Right ventricle myocardium inferior (tissue), 1 donor: ENCODE results near the gene TRMT10C. TPM values are rescaled to one million over a fixed set of nuclear protein-coding genes. Genes with fewer than 3 reads are reported as not detected.
"Not testable (repeated sequence)": the region's sequence is repeated elsewhere in the genome, so short reads cannot be mapped to it uniquely, and the experiment has no call there.

Source experiments
- ATAC-seq: fragments of 200-7000 bp; cut with Tn5 transposase; one replicate; pipeline ENCODE4 v1.9.1; 2020; ENCODE audit warnings: mild to moderate bottlenecking, moderate library complexity
- DNase-seq: peaks from one replicate; pipeline ENCODE4 v3.0.0; 2021; ENCODE audit errors: missing footprints
- intact Hi-C: fragments of 100-400 bp; cut with DNase I; formaldehyde crosslinking; loops from one replicate; pipeline ENCODE4 v1.11.0; 2022
- long read RNA-seq: library from polyadenylated mRNA; unstranded; transcript quantifications from one replicate; pipeline ENCODE4 v2.0.0, GENCODE V29; 2021
- total RNA-seq: library from RNA; stranded (reverse); fragmentation: NEBNext Ultra II Directional; extraction: Animal tissue kit (Norgen Biotek cat#: 25700); gene quantifications from one replicate; pipeline ENCODE4 v1.2.1, GENCODE V29; 2021
- donor health status: DM: no; HTN: yes; CAD: no; lungs with severe emphysema.

Gene TRMT10C
- total RNA-seq = 29.1 TPM
- long read RNA-seq, transcript TRMT10C-201 (2 exons, 1,819 nt) = major isoform, 21 of 22 reads
- long read RNA-seq, partial matches to known transcripts = 0 of 22 reads
- long read RNA-seq, other reads (novel, unspliced or antisense) = 1 of 22 reads

DNA sequence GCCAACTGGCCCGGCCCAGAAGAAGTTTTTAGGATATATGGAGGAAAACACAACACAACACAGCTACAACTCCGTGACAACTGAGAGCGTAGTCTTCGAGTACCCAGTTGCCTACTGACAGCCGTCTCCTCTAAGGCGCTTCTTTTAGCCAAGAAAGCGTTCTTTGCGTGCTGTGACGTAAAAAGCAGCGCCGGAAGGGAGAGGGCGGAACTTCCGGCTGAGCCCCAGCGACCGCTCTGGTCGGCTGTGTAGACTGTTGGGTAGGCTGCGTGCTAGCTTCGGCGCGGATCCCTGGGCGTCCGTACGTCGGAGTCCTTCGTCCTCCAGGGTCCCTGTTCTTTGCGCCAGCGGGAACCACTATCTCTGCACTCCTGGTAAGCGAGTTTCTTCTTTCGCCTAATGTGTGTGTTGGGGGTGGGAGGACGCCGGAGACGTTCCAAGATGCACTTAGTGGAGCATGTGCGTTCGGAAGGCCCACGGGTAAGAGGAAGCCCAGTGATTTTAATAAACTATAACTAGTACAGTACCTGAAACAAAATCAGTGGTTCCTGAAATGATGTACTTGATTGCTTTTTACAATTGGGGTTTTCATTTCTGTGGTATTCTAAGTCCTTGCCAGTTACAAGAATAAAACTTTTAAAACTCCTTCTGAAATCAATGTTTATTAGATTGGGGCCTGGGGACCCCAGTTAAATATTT lies at the start of gene TRMT10C:
TRMT10C (plus strand) TSS at position 239 of the 699 bp plus-strand sequence. CDS start 2,914 bp downstream, outside the sequence.
- intact Hi-C loops = no loop called here
- ATAC-seq = peak; percentile 98
- peak; percentile 92 for DNase-seq

DNA sequence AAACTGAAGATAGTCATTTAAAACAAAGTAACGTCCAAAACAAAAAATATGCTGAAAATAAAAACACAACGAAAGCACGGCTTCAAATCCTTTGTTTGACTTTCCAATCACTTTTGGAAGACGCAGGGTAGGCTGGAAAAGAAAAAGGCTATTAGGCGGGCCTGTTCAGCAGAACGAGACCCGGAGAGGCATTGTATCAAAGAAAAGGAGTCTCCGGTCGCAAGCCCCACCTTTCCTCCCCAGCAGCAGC lies 49.3 kb upstream of the TRMT10C start:
- DNase-seq = no peak
- ATAC-seq = no peak
- intact Hi-C loops = loop anchor here (5.0 kb wide), 1 partner anchor 60 kb away; the partner anchor contains the start of gene PCNP

- ATAC-seq (peak; percentile 85), DNase-seq (peak; percentile 91)
- intact Hi-C loops = loop anchor here (5.0 kb wide), 1 partner anchor 59 kb away; the partner anchor contains the start of gene PCNP
Measured at GRCh38 chr3:101512646-101513418, 48.8 kb upstream of the TRMT10C start, which contains the start of gene SENP7. TSS of gene SENP7 (minus strand) at chr3:101513212. CDS start at chr3:101513130, 82 bp downstream.

- no peak for DNase-seq
- peak; percentile 60 for ATAC-seq
- intact Hi-C loops = loop anchor here (5.0 kb wide), 1 partner anchor 59 kb away; the partner anchor contains the start of gene PCNP
Measured at GRCh38 chr3:101513419-101513986, 48.2 kb upstream of the TRMT10C start.

DNA sequence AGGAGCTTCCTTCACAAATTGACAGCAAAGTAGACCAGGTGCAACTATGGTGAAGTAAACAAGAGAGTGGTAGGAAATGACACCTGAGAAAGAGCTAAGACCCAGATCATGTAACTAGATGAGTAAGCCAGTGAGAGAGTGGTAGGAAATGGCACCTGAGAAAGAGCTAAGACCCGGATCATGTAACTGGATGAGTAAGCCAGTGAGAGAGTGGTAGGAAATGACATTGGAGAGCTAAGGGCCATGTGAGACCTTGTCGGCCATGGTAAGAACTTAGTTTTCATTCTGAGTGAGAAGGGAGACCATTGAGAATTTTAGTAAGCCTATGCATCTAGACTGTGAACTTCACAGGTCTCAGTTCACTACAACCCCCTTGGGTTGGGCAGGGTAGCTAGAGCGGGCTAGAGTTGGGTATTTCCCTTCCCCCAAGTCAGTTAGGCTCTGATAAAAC lies 43.2 kb upstream of the TRMT10C start:
- DNase-seq (no peak), ATAC-seq (no peak)
- intact Hi-C loops = no loop called here

DNA sequence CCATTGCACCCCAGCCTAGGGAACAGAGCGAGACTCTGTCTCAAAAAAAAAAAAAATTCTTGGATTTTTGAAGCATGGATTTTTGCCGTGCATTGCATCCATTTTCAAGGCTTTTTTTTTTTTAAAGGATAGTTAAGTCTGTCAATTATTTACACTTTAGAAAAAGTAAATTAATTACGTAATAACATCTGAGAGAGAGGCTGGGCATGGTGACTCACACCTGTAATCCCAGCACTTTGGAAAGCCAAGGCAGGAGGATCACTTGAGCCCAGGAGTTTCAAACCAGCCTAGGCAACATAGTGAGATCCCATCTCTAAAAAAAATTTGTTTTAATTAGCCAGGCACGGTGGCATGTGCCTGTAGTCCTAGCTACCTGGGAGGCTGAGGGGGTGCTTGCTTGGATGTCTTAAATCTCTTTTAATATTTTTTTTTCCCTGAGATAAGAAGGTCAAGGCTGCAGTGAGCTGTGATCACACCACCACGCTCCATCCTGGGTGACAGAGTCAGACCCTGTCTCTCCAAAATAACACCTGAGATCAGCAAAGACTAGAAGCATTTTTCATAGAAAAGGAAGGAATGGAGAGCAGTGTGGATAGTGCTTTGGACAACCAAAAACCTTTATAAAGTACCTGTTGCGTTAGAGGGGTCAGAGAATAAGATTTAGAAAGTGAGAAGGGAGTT lies 41.8 kb upstream of the TRMT10C start:
- ATAC-seq (no peak), DNase-seq (no peak)
- intact Hi-C loops = no loop called here

DNA sequence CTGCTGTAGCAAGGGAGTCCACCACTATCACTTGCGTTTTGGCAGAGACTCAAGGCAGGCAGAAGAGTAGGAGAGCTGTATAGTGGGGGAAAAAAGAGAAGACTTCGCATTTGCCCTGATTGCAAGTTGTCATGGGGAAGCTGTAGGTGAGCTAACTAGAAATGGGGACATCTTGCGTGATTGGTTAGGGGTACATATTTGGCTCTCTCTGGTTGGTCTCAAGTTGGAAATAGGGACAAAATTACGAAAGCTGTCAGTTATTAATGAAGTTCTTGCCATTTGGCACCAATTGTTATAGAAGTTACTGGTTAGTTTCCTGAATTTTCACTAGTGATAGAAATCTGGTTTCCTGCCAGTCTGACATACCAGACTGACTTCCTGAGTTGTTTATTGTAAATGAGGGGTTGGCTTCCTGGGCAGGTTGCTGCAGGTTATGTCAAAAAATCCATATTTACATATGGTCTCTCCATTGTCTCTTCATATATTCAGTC lies 40.4 kb upstream of the TRMT10C start:
- ATAC-seq = no peak
- intact Hi-C loops = no loop called here
- DNase-seq = no peak

- DNase-seq = no peak
- intact Hi-C loops = no loop called here
- ATAC-seq = no peak
Measured at GRCh38 chr3:101527441-101527840, 34.2 kb upstream of the TRMT10C start.

GRCh38 chr3:101527906-101528305 lies 33.8 kb upstream of the TRMT10C start:
- ATAC-seq = no peak
- intact Hi-C loops = no loop called here
- DNase-seq = no peak

- intact Hi-C loops = no loop called here
- ATAC-seq (no peak), DNase-seq (no peak)
Measured at GRCh38 chr3:101529816-101530685, 31.6 kb upstream of the TRMT10C start.

DNA sequence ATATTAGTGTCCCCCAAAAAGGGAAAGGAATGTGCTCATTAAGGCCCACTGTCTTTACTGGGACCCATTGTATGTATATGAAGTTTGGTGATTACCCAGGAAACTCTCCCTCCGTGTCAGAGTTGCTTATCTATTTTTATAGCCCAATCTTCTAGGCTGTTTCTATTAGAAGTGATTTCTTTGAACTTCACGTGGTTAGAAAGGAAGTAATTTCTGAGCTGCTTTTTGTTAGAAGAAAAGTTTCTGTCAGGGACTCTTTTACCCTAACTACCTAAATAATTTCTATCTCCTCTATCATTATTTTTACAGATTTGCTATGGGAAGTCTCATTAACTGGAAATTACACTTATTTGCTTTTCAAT lies 31.0 kb upstream of the TRMT10C start:
- intact Hi-C loops = no loop called here
- DNase-seq (no peak), ATAC-seq (no peak)

DNA sequence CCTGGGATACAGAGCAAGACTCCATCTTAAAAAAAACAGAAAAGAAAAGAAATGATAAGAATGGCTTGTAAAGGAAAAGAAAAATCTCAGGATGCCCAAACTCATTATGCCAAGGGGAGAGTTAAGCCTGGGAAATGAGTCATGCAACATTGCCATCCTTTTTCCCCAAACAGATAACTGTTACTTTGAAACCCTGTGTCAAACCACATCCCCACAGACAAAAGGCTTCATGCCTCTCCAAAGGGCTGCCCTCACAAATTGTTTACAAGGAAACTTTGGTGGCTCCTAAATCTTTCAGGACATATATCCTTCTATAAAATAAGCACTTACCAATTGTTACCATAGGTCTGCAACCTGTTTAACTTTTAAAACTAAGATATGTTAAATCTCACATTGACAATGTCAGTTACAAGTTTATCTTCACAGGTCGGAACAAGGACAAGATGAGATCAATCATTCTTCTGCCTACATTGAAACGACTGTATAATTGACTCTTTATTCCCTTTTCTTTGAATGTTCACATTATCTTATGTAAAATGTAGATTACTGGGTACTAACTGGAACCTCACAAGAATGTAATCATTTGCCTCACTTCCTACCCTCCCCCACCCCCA lies 30.1 kb upstream of the TRMT10C start:
- DNase-seq = no peak

GRCh38 chr3:101532783-101533602 lies 28.7 kb upstream of the TRMT10C start:
- no peak for DNase-seq
- ATAC-seq = no peak
- intact Hi-C loops = no loop called here

More for the DNA sequence above, 30.1 kb upstream of the TRMT10C start:
- intact Hi-C loops = no loop called here
- ATAC-seq = no peak

DNA sequence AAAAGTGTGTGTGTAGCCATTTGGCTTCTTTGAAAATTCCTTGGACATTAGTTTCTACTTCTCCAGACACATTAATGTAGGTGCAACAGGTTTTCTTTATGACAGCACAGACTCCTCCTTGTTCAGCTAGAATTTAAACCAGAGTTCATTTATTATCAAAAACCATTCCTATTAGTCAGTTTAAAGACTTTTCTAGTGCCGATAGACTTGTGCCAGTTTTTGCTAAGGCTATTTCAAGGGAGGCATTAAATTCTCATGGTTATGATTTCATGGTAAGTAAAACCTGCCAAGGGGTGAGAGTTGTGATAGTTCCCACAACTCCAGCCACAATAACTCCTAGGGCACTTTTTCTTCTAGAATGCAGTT lies 28.1 kb upstream of the TRMT10C start:
- DNase-seq (no peak), ATAC-seq (no peak)
- intact Hi-C loops = no loop called here

GRCh38 chr3:101535221-101535620 lies 26.4 kb upstream of the TRMT10C start:
- no peak for DNase-seq
- ATAC-seq = no peak

DNA sequence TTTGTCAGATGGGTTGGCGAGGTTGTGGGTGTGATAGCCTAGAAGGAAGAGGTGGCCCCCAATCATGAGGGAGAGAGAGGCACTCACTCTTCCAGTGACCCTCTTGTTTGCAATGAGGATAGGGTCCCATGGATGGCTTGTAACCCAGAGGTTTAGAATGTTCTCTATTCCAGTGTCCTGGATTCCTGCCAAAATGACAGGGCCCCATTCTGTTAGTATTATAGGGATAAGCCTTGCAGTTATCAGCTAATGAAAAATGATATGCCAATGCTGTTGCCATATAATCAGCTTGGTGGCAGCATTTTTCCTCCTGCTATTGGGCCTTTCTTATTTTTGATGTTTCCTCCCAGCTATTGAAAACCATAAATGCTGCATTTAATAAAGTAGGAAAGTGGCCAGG lies 25.4 kb upstream of the TRMT10C start:
- ATAC-seq (no peak), DNase-seq (no peak)
- intact Hi-C loops = no loop called here

More at GRCh38 chr3:101535221-101535620, 26.4 kb upstream of the TRMT10C start:
- intact Hi-C loops = no loop called here

- ATAC-seq, DNase-seq, intact Hi-C loops: not testable (repeated sequence)
Measured at GRCh38 chr3:101536955-101537354, 24.7 kb upstream of the TRMT10C start.
